GM12878 (cell line): ENCODE data around the gene ASB15. TPM values are rescaled to one million over a fixed set of nuclear protein-coding genes. Genes with fewer than 3 reads are reported as not detected.

ENCODE experiments used
- ASH2L ChIP-seq: fragments of 300-600, 200-600 bp; sonication (generic); IDR thresholded peaks from 2 replicates; pipeline ENCODE4 v1.6.1; 2017; ENCODE audit warnings: low read depth, mild to moderate bottlenecking, borderline replicate concordance
- CBX3 ChIP-seq: fragments of 200-600 bp; sonication (generic); IDR thresholded peaks from 2 replicates; pipeline ENCODE4 v1.6.1; 2016; ENCODE audit warnings: low read depth, borderline replicate concordance
- EED ChIP-seq: sonication (generic); IDR thresholded peaks from 2 replicates; pipeline ENCODE4 v1.6.1; 2016; ENCODE audit warnings: antibody characterized with exemption, low read depth
- EZH2 ChIP-seq: IDR thresholded peaks from 2 replicates; pipeline ENCODE4 v1.6.1; 2012; ENCODE audit warnings: low read depth, mild to moderate bottlenecking, control low read depth, inconsistent platforms, low read length, borderline replicate concordance; ENCODE audit not compliant: control insufficient read depth
- GATAD2B ChIP-seq: fragments of 450-650 bp; conservative IDR thresholded peaks from 2 replicates; pipeline ENCODE4 v1.6.1; 2017; ENCODE audit warnings: low read depth, mild to moderate bottlenecking, moderate library complexity
- IKZF1 ChIP-seq: fragments of 450-650 bp; conservative IDR thresholded peaks from 2 replicates; pipeline ENCODE4 v1.6.1; 2017; ENCODE audit warnings: antibody characterized with exemption, mild to moderate bottlenecking
- KDM1A ChIP-seq: fragments of 200-600 bp; sonication (generic); IDR thresholded peaks from 2 replicates; pipeline ENCODE4 v1.6.1; 2016; ENCODE audit warnings: borderline replicate concordance
- MXI1 ChIP-seq: fragments of 150-350 bp; IDR thresholded peaks from 2 replicates; pipeline ENCODE4 v1.6.1; 2011; ENCODE audit warnings: low read depth, mild to moderate bottlenecking, inconsistent platforms, low read length, improper control_type of control experiment
- POLR2AphosphoS5 ChIP-seq: IDR thresholded peaks from 2 replicates; pipeline ENCODE4 v1.6.1; 2011; ENCODE audit warnings: mild to moderate bottlenecking, low read length, inconsistent platforms
- SREBF1 ChIP-seq: IDR thresholded peaks from 2 replicates; pipeline ENCODE4 v1.6.1; 2012; ENCODE audit warnings: mild to moderate bottlenecking, low read length
- TCF12 ChIP-seq: IDR thresholded peaks from 2 replicates; pipeline ENCODE4 v1.6.1; 2011; ENCODE audit warnings: low read depth, mild to moderate bottlenecking, low read length
- TCF7 ChIP-seq: IDR thresholded peaks from 2 replicates; pipeline ENCODE4 v1.6.1; 2014; ENCODE audit warnings: antibody characterized with exemption, borderline replicate concordance
- ZBED1 ChIP-seq: IDR thresholded peaks from 2 replicates; pipeline ENCODE4 v1.6.1; 2016; ENCODE audit warnings: borderline replicate concordance
- ZNF274 ChIP-seq: IDR thresholded peaks from one replicate; pipeline ENCODE4 v1.8.0; 2011; ENCODE audit not compliant: insufficient read length, insufficient read depth
- polyA plus RNA-seq, 11 experiments: library from polyadenylated mRNA; depleted of rRNA in 4 of 11; unstranded in 6 of 11; stranded (reverse) in 5 of 11; fragments of >200 nt; fragmentation: Nextera tagmentation in 4 of 11; fragmentation: Illumina TruSeq in 1 of 11; extraction: Ambion mirVana in 4 of 11; extraction: Trizol in 1 of 11; gene quantifications; 1 replicate in 1 of 11; 2 replicates in 10 of 11; pipeline versions ENCODE4 v1.2.1 to v1.2.3, GENCODE V29; 2011 to 2016; ENCODE audit warnings: inconsistent platforms in 2 of 11, missing spikeins in 2 of 11, low read depth in 1 of 11
- total RNA-seq, 4 experiments: library from RNA; depleted of rRNA in 3 of 4; stranded (reverse); fragments of >200 nt in 3 of 4; fragmentation: Illumina TruSeq in 1 of 4; extraction: Trizol in 1 of 4; gene quantifications; 2 replicates each; pipeline versions ENCODE4 v1.2.1 to v1.2.3, GENCODE V29; 2013 to 2021
- TF ChIP-seq, protein P1 (sequence below): fragments of 450-650 bp; IDR thresholded peaks from 2 replicates; pipeline ENCODE4 v1.6.1; 2018; ENCODE audit warnings: mild to moderate bottlenecking, low read depth, moderate library complexity; ENCODE audit not compliant: partially characterized antibody
- TF ChIP-seq, protein P2 (sequence below): fragments of 450-650 bp; formaldehyde crosslinking; IDR thresholded peaks from 2 replicates; pipeline ENCODE4 v1.4.0; 2022; ENCODE audit warnings: mild to moderate bottlenecking, moderate library complexity
- TF ChIP-seq, protein P3 (sequence below): fragments of 450-650 bp; IDR thresholded peaks from 2 replicates; pipeline ENCODE4 v1.6.1; 2017; ENCODE audit warnings: antibody characterized with exemption, mild to moderate bottlenecking, moderate library complexity
- TF ChIP-seq, protein P4 (sequence below): IDR thresholded peaks from 2 replicates; pipeline ENCODE4 v1.6.1; 2011; ENCODE audit warnings: mild to moderate bottlenecking, low read depth, low read length, moderate library complexity; ENCODE audit not compliant: insufficient replicate concordance

The ASB15 gene
- total and polyA plus RNA-seq, 10 of the 15 experiments (the other 5 are each of a cell fraction or from before 2014, with no cell fraction given): not detected

GRCh38 chr7:123557398-123558288 is 44.0 kb upstream of the ASB15 start, which contains the start of gene NDUFA5 (continued):
- TF ChIP-seq, protein P1, sequence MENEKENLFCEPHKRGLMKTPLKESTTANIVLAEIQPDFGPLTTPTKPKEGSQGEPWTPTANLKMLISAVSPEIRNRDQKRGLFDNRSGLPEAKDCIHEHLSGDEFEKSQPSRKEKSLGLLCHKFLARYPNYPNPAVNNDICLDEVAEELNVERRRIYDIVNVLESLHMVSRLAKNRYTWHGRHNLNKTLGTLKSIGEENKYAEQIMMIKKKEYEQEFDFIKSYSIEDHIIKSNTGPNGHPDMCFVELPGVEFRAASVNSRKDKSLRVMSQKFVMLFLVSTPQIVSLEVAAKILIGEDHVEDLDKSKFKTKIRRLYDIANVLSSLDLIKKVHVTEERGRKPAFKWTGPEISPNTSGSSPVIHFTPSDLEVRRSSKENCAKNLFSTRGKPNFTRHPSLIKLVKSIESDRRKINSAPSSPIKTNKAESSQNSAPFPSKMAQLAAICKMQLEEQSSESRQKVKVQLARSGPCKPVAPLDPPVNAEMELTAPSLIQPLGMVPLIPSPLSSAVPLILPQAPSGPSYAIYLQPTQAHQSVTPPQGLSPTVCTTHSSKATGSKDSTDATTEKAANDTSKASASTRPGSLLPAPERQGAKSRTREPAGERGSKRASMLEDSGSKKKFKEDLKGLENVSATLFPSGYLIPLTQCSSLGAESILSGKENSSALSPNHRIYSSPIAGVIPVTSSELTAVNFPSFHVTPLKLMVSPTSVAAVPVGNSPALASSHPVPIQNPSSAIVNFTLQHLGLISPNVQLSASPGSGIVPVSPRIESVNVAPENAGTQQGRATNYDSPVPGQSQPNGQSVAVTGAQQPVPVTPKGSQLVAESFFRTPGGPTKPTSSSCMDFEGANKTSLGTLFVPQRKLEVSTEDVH: no peak
- TF ChIP-seq, protein P2, sequence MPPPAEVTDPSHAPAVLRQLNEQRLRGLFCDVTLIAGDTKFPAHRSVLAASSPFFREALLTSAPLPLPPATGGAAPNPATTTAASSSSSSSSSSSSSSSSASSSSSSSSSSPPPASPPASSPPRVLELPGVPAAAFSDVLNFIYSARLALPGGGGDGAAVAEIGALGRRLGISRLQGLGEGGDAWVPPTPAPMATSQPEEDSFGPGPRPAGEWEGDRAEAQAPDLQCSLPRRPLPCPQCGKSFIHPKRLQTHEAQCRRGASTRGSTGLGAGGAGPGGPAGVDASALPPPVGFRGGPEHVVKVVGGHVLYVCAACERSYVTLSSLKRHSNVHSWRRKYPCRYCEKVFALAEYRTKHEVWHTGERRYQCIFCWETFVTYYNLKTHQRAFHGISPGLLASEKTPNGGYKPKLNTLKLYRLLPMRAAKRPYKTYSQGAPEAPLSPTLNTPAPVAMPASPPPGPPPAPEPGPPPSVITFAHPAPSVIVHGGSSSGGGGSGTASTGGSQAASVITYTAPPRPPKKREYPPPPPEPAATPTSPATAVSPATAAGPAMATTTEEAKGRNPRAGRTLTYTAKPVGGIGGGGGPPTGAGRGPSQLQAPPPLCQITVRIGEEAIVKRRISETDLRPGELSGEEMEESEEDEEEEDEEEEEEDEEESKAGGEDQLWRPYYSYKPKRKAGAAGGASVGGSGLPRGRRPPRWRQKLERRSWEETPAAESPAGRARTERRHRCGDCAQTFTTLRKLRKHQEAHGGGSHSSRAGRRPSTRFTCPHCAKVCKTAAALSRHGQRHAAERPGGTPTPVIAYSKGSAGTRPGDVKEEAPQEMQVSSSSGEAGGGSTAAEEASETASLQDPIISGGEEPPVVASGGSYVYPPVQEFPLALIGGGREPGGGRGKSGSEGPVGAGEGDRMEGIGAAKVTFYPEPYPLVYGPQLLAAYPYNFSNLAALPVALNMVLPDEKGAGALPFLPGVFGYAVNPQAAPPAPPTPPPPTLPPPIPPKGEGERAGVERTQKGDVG (CRISPR knock-in tag): no peak
- TF ChIP-seq, protein P3, sequence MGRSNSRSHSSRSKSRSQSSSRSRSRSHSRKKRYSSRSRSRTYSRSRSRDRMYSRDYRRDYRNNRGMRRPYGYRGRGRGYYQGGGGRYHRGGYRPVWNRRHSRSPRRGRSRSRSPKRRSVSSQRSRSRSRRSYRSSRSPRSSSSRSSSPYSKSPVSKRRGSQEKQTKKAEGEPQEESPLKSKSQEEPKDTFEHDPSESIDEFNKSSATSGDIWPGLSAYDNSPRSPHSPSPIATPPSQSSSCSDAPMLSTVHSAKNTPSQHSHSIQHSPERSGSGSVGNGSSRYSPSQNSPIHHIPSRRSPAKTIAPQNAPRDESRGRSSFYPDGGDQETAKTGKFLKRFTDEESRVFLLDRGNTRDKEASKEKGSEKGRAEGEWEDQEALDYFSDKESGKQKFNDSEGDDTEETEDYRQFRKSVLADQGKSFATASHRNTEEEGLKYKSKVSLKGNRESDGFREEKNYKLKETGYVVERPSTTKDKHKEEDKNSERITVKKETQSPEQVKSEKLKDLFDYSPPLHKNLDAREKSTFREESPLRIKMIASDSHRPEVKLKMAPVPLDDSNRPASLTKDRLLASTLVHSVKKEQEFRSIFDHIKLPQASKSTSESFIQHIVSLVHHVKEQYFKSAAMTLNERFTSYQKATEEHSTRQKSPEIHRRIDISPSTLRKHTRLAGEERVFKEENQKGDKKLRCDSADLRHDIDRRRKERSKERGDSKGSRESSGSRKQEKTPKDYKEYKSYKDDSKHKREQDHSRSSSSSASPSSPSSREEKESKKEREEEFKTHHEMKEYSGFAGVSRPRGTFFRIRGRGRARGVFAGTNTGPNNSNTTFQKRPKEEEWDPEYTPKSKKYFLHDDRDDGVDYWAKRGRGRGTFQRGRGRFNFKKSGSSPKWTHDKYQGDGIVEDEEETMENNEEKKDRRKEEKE: no peak
- TF ChIP-seq IKZF1 (peak; percentile 82), KDM1A (no peak), POLR2AphosphoS5 (peak; percentile 86), ASH2L (peak; percentile 85; the same call in 1 of the 2 replicates), SREBF1 (0 out of 2 replicates have a peak, but pooled peaks have one; percentile 25), EED (0 out of 2 replicates have a peak, but pooled peaks have one; percentile 28), MXI1 (peak; percentile 96), ZNF274 (no peak), EZH2 (no peak), GATAD2B (0 out of 2 replicates have a peak, but pooled peaks have one; percentile 10), TCF7 (no peak), TCF12 (no peak), CBX3 (no peak), ZBED1 (no peak)
- TF ChIP-seq, protein P4, sequence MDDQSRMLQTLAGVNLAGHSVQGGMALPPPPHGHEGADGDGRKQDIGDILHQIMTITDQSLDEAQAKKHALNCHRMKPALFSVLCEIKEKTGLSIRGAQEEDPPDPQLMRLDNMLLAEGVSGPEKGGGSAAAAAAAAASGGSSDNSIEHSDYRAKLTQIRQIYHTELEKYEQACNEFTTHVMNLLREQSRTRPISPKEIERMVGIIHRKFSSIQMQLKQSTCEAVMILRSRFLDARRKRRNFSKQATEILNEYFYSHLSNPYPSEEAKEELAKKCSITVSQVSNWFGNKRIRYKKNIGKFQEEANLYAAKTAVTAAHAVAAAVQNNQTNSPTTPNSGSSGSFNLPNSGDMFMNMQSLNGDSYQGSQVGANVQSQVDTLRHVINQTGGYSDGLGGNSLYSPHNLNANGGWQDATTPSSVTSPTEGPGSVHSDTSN: peak; percentile 27
